ENCODE data around the gene ACTL10. TPM values are rescaled to one million over a fixed set of nuclear protein-coding genes. Genes with fewer than 3 reads are reported as not detected.

The ACTL10 gene
- total RNA-seq, 1 experiment from 2014 or later: 0.46 TPM

- Histone ChIP-seq H3K4ac (ENCODE audit: low read depth, low read length) (no peak overlapping the region), H2BK12ac (ENCODE audit: insufficient read length, low read depth, low read length) (no peak overlapping the region), H2BK120ac (ENCODE audit: low read depth, low read length, poor library complexity, severe bottlenecking) (no peak overlapping the region), H3T11ph (ENCODE audit: low read length) (no peak overlapping the region), H2BK5ac (ENCODE audit: insufficient read length, low read length) (no peak overlapping the region), H3K4me1 (ENCODE audit: insufficient read depth, low read length) (no peaks in the 10 kb centered on the region), H3K14ac (ENCODE audit: insufficient read depth, low read length) (no peak overlapping the region), H2AK5ac (ENCODE audit: insufficient read length, low read length) (no peak overlapping the region), H2BK15ac (ENCODE audit: low read depth, low read length) (no peak overlapping the region), H3K9ac (ENCODE audit: extremely low read depth, insufficient read length, low read length) (no peak overlapping the region), H4K20me1 (ENCODE audit: control insufficient read depth, insufficient read depth, insufficient read length) (no peaks in the 10 kb centered on the region), H4K8ac (replicated peaks; ENCODE audit: insufficient read length, low read depth, low read length) (no peak overlapping the region), H3K79me2 (ENCODE audit: insufficient read depth, low read length) (no peaks in the 10 kb centered on the region), H4K91ac (ENCODE audit: insufficient read length, low read depth, low read length) (no peak overlapping the region), H3K9me3 (ENCODE audit: control insufficient read depth, low read depth, low read length) (no peaks in the 10 kb centered on the region), H3K23ac (ENCODE audit: insufficient read length, low read depth, low read length) (no peak overlapping the region), H2BK20ac (ENCODE audit: low read depth, low read length, poor library complexity, severe bottlenecking) (no peak overlapping the region), H3K56ac (ENCODE audit: insufficient read length, low read depth, low read length) (no peak overlapping the region), H4K5ac (ENCODE audit: insufficient read length, low read depth, low read length) (no peak overlapping the region), H3K27me3 (ENCODE audit: insufficient read depth, low read length) (no peaks in the 10 kb centered on the region), H3K4me2 (ENCODE audit: insufficient read depth, insufficient read length, low read length) (no peak overlapping the region), H3K18ac (ENCODE audit: insufficient read length, low read depth, low read length) (no peak overlapping the region), H3K23me2 (ENCODE audit: insufficient read length, low read depth, low read length, poor library complexity, severe bottlenecking) (no peaks in the 10 kb centered on the region), H3K27ac (ENCODE audit: insufficient read length, low read depth, low read length) (no peak overlapping the region), H2AFZ (ENCODE audit: low read length) (no peak overlapping the region), H3K79me1 (ENCODE audit: insufficient read depth, low read depth, low read length, poor library complexity, severe bottlenecking) (no peaks in the 10 kb centered on the region)
- TF ChIP-seq, protein P1, sequence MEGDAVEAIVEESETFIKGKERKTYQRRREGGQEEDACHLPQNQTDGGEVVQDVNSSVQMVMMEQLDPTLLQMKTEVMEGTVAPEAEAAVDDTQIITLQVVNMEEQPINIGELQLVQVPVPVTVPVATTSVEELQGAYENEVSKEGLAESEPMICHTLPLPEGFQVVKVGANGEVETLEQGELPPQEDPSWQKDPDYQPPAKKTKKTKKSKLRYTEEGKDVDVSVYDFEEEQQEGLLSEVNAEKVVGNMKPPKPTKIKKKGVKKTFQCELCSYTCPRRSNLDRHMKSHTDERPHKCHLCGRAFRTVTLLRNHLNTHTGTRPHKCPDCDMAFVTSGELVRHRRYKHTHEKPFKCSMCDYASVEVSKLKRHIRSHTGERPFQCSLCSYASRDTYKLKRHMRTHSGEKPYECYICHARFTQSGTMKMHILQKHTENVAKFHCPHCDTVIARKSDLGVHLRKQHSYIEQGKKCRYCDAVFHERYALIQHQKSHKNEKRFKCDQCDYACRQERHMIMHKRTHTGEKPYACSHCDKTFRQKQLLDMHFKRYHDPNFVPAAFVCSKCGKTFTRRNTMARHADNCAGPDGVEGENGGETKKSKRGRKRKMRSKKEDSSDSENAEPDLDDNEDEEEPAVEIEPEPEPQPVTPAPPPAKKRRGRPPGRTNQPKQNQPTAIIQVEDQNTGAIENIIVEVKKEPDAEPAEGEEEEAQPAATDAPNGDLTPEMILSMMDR (conservative IDR thresholded peaks at IDR 0.05): no peak
- Mint-ChIP-seq H3K4me3 (no peak overlapping the region), H3K27ac (no peak overlapping the region), H3K4me1 (no peaks in the 10 kb centered on the region), H3K9me3 (no peaks in the 10 kb centered on the region), H3K27me3 (ENCODE audit: low read depth) (no peaks in the 10 kb centered on the region), H3K36me3 (ENCODE audit: insufficient read depth in 1 of 3, low read depth in 3 of 3) (peaks cover 18 to 82% (median 53%) of the 10 kb centered on the region in 3 experiments; a peak in 6 of 7 replicates)
- DNase-seq: no peak
- WGBS (ENCODE audit: extremely low coverage, insufficient read length, low lambda C conversion rate): no CpG with 5 or more reads among the region's 4 CpGs
Measured at GRCh38 chr20:33627577-33628216, 39.0 kb upstream of the ACTL10 start.

All from H9 (cell line).